ENCODE measurements around the gene NEK5. TPM values are rescaled to one million over a fixed set of nuclear protein-coding genes. Genes with fewer than 3 reads are reported as not detected.

NEK5 gene
- total and polyA plus RNA-seq, 2 of the 8 experiments (the other 6 are each of a cell fraction or from before 2014, with no cell fraction given), result 0.12 to 0.35 TPM

- FAIRE-seq (no peak), DNase-seq (ENCODE audit: low read depth in 1 of 2, low spot score in 2 of 2) (no peak)
- Histone ChIP-seq H4K8ac (ENCODE audit: extremely low read depth, insufficient read depth, low read length) (no peak overlapping the region), H3K4me3 (ENCODE audit: extremely low read depth in 1 of 4, insufficient read depth in 2 of 4, low read depth in 3 of 4, low read length in 4 of 4) (no peak overlapping the region), H3K4me2 (ENCODE audit: insufficient read depth in 1 of 2, low read depth in 2 of 2, low read length in 2 of 2) (no peak overlapping the region), H3K27me3 (replicated peaks in 1 of 4; ENCODE audit: control insufficient read depth in 3 of 4, extremely low read depth in 1 of 4, insufficient read depth in 3 of 4, low read length in 3 of 4) (peaks cover 2 to 8% (median 7%) of the 10 kb centered on the region in 4 experiments), H3K9me3 (ENCODE audit: insufficient read depth in 2 of 2, low read depth in 1 of 2, low read length in 1 of 2) (peaks cover 0 to 4% of the 10 kb centered on the region in 2 experiments; a peak in 1 of 4 replicates), H3K27ac (ENCODE audit: low read depth, low read length) (no peak overlapping the region), H2BK20ac (ENCODE audit: low read length) (no peak overlapping the region), H3K9ac (replicated peaks in 1 of 4; ENCODE audit: extremely low read depth in 1 of 4, low read depth in 3 of 4, low read length in 3 of 4) (no peak overlapping the region), H3K4ac (replicated peaks; ENCODE audit: insufficient read length, low read depth, low read length) (no peak overlapping the region), H3K4me1 (replicated peaks in 1 of 4; ENCODE audit: control insufficient read depth in 3 of 4, insufficient read depth in 4 of 4, low read length in 3 of 4) (peaks cover 2 to 4% (median 2%) of the 10 kb centered on the region in 4 experiments; a peak in 4 of 7 replicates), H2AK5ac (ENCODE audit: low read depth, low read length) (no peak overlapping the region), H4K20me1 (replicated peaks in 1 of 2; ENCODE audit: control insufficient read depth in 1 of 2, insufficient read depth in 2 of 2, low read length in 2 of 2) (no peaks in the 10 kb centered on the region), H2BK5ac (ENCODE audit: low read depth, low read length) (no peak overlapping the region), H2AFZ (ENCODE audit: low read length) (no peak overlapping the region), H3K56ac (replicated peaks; ENCODE audit: insufficient read length, low read depth, low read length) (no peak overlapping the region), H3K79me1 (ENCODE audit: low read depth, low read length) (no peaks in the 10 kb centered on the region), H3K23me2 (ENCODE audit: low read depth, low read length) (no peaks in the 10 kb centered on the region; the same call in 1 of the 2 replicates), H3K18ac (ENCODE audit: extremely low read depth, low read length) (no peak overlapping the region), H3K36me3 (ENCODE audit: control insufficient read depth in 2 of 4, insufficient read depth in 4 of 4, low read length in 3 of 4) (no peaks in the 10 kb centered on the region), H2BK120ac (replicated peaks; ENCODE audit: low read depth, low read length) (no peak overlapping the region), H2BK15ac (ENCODE audit: low read length) (no peak overlapping the region), H2BK12ac (ENCODE audit: low read depth, low read length) (no peak overlapping the region), H3K14ac (ENCODE audit: insufficient read length) (no peak overlapping the region), H3K23ac (ENCODE audit: insufficient read length) (no peak overlapping the region), H4K91ac (replicated peaks; ENCODE audit: insufficient read length, low read length) (no peak overlapping the region), H4K5ac (ENCODE audit: insufficient read length, low read depth, low read length) (no peak overlapping the region), H3K79me2 (ENCODE audit: control insufficient read depth in 1 of 2, insufficient read depth in 2 of 2, low read length in 2 of 2) (no peaks in the 10 kb centered on the region)
- no peak for TF ChIP-seq POLR2A (IDR thresholded peaks at IDR 0.05; ENCODE audit: control extremely low read depth in 1 of 2, low read depth in 2 of 2, low read length in 2 of 2)
- ChIA-PET CTCF (ENCODE audit: partially characterized antibody) (interaction anchor here (1.1 to 2.2 kb wide), 7 partner anchors 13 to 290 kb away, joined by 3 to 8 read pairs (median 5); partner anchors contain the start of gene NEK5), POLR2A (ENCODE audit: partially characterized antibody) (no interaction called here)
- WGBS, 2 experiments (ENCODE audit: extremely low coverage in 1 of 2, insufficient coverage in 1 of 2, insufficient read length in 1 of 2, insufficient replicate concordance in 2 of 2, low coverage in 1 of 2, low lambda C conversion rate in 2 of 2, missing lambda C conversion rate in 1 of 2), result 86% methylated on average over 3 of the region's 3 CpGs; no CpG with 5 or more reads in 1 of the 2 experiments
Measured at GRCh38 chr13:52161181-52161646, 32.3 kb upstream of the NEK5 start.

All from H1 (cell line).